Cardiac fibroblast (primary cell): Measurements from ENCODE around the gene GCH1.

ENCODE experiments used
- DNase-seq, 2 donors: peaks; one replicate each; pipeline versions ENCODE4 v3.0.0 to v3.0.0-alpha.2; 2010; ENCODE audit warnings: low read depth in 2 of 2
- H3K4me3 ChIP-seq, 2 donors: replicated peaks in 1 of 2; 1 replicate in 1 of 2; 2 replicates in 1 of 2; pipeline ENCODE4 v1.5.1; 2011; ENCODE audit warnings: low read depth in 2 of 2, low read length in 2 of 2, mild to moderate bottlenecking in 2 of 2, moderate library complexity in 1 of 2
- TF ChIP-seq, protein P1 (sequence below): IDR thresholded peaks from one replicate; pipeline ENCODE4 v1.5.1; 2011; ENCODE audit warnings: low read depth, mild to moderate bottlenecking, low read length, inconsistent platforms

The GCH1 gene

GRCh38 chr14:54837508-54838149, 65.0 kb downstream of the GCH1 start:
- TF ChIP-seq, protein P1, sequence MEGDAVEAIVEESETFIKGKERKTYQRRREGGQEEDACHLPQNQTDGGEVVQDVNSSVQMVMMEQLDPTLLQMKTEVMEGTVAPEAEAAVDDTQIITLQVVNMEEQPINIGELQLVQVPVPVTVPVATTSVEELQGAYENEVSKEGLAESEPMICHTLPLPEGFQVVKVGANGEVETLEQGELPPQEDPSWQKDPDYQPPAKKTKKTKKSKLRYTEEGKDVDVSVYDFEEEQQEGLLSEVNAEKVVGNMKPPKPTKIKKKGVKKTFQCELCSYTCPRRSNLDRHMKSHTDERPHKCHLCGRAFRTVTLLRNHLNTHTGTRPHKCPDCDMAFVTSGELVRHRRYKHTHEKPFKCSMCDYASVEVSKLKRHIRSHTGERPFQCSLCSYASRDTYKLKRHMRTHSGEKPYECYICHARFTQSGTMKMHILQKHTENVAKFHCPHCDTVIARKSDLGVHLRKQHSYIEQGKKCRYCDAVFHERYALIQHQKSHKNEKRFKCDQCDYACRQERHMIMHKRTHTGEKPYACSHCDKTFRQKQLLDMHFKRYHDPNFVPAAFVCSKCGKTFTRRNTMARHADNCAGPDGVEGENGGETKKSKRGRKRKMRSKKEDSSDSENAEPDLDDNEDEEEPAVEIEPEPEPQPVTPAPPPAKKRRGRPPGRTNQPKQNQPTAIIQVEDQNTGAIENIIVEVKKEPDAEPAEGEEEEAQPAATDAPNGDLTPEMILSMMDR = no peak
- no peak overlapping the region for H3K4me3 ChIP-seq
- DNase-seq = no peak

GRCh38 chr14:54836231-54836630, 66.4 kb downstream of the GCH1 start:
- TF ChIP-seq, protein P1 = no peak
- no peak for DNase-seq
- no peak overlapping the region for H3K4me3 ChIP-seq

DNA sequence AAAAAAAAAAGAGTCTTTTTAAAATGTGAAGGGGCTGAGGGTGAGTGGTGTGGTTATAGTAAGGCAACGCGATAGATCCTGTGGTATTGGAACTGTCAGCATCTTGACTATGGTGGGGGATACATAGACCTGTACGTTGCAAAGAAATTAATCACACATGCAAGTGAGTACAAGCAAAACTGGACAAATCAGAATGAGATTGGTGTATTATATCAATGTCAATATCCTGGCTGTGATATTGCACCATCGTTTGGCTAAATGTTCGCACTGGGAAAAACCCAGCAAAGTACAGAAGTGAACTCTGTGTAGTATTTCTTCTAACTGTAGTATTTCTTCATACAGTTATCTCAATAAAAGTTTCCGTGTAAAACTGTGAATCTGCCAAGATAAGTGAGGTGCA, 67.9 kb downstream of the GCH1 start:
- DNase-seq = no peak
- TF ChIP-seq, protein P1 = no peak

DNA sequence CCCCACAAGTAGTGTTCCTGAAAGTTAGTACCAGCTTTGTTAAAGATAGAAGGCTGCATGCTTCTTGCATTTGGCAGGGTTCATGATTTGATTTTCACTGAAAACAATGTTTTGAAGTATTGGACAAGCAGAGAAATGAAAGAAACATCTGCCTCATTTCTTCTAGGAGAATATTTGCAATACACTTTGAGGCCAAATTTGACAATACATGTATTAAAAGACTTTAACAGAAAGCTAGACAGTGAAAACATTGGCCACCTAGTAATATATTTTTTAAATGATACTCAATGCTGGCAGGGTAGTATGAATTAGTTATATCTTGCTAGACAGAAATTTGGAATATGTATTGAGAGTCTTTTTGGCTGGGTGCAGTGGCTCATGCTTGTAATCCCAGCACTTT, 68.5 kb downstream of the GCH1 start:
- TF ChIP-seq, protein P1 = no peak
- no peak for DNase-seq
- no peak overlapping the region for H3K4me3 ChIP-seq

More for the DNA sequence above, 67.9 kb downstream of the GCH1 start:
- H3K4me3 ChIP-seq = no peak overlapping the region

DNA sequence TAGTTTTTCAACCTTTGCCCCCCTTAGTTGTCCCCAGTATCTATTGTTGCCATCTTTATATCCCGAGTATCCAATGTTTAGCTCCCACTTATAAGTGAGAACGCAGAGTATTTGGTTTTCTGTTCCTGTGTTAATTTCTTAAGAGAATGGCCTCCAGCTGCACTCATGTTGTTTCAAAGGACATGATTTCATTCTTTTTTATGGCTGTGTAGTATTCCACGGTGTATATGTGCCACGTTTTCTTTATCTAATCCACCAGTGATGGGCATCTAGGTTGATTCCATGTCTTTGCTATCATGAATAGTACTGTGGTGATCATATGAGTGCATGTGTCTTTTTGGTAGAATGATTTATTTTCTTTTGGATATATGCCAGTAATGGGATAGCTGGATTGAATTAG, 72.0 kb downstream of the GCH1 start:
- no peak for DNase-seq

DNA sequence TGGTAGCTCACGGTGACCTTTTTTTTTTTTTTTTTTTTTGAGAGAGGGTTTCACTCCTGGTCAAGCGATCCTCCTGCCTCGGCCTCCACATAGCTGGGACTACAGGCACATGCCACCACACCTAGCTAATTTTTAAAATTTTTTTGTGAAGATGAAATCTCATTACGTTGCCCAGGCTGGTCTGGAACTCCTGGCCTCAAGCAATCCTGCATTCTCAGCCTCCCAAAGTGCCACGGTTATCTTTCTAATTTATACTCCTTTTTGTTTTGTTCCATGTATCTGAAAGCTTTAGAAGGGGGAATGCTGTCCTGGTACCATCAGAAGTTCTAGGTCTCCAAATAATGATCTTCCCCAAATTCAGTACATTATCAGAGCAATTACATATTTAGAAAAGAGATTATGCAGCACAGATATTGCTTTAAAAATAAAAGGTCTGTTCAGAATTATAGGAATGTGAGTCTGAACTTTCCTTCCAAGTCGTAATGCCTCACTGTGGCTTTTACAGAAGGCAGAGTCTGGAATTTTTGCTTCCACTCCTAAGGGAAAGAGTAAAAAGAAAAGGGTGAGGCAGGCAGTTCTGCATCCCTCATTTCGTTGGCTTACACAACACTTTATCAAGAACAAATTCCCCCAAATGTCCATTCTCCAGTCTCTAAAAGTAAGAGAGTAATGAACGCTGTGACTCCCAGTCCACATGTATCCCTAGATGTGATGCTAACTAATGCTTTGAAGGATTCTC, 73.0 kb downstream of the GCH1 start:
- no peak overlapping the region for H3K4me3 ChIP-seq
- peak in 1 of 2 donors; percentile 5 for DNase-seq
- TF ChIP-seq, protein P1 = no peak

More for the DNA sequence above, 72.0 kb downstream of the GCH1 start:
- TF ChIP-seq, protein P1 = no peak
- H3K4me3 ChIP-seq = no peak overlapping the region
